Astrocyte of the cerebellum (primary cell): ENCODE measurements around the gene PPARD.

Experiments
- DNase-seq: peaks from one replicate; pipeline ENCODE4 v3.0.0-alpha.2; 2011; ENCODE audit warnings: low read depth
- H3K4me3 ChIP-seq: 2 replicates; pipeline ENCODE4 v1.5.1; 2011; ENCODE audit warnings: mild to moderate bottlenecking, low read depth, low read length, moderate library complexity
- in situ Hi-C: cut with HindIII; loops from 2 replicates; pipeline ENCODE4 v1.10.0; 2017; ENCODE audit warnings: low sequenced_read_pairs
- TF ChIP-seq, protein P1 (sequence below): IDR thresholded peaks from 2 replicates; pipeline ENCODE4 v1.5.1; 2012; ENCODE audit warnings: low read length, low read depth, moderate library complexity, mild to moderate bottlenecking; ENCODE audit errors: missing control alignments

PPARD gene

DNA sequence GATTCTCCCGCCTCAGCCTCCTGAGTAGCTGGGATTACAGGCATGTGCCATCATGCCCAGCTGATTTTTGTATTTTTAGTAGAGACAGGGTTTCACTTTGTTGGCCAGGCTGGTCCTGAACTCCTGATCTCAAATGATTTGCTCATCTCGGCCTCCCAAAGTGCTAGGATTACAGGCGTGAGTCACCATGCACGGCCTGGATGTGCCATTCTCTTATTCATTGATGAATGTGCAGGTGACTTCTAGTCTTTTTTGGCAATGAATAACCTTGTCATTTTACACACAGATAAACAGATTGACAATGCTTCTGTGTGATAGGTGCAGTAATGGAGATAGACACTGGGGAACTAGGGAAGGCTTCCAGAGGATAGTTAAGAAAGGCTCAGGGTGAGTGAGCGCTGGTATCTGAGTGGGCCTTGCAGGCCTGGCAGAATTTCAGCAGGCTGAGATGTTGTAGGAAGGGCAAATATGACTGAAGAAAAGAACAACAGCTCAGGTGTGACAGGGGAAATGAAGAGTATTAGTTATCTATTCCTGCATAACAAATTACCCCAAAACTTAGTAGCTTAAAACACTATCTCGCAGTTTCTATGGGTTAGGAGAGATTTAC is 23.3 kb downstream of the PPARD start:
- no peak for DNase-seq
- in situ Hi-C loops = no loop called here
- TF ChIP-seq, protein P1, sequence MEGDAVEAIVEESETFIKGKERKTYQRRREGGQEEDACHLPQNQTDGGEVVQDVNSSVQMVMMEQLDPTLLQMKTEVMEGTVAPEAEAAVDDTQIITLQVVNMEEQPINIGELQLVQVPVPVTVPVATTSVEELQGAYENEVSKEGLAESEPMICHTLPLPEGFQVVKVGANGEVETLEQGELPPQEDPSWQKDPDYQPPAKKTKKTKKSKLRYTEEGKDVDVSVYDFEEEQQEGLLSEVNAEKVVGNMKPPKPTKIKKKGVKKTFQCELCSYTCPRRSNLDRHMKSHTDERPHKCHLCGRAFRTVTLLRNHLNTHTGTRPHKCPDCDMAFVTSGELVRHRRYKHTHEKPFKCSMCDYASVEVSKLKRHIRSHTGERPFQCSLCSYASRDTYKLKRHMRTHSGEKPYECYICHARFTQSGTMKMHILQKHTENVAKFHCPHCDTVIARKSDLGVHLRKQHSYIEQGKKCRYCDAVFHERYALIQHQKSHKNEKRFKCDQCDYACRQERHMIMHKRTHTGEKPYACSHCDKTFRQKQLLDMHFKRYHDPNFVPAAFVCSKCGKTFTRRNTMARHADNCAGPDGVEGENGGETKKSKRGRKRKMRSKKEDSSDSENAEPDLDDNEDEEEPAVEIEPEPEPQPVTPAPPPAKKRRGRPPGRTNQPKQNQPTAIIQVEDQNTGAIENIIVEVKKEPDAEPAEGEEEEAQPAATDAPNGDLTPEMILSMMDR = no peak
- H3K4me3 ChIP-seq = no peak overlapping the region

DNA sequence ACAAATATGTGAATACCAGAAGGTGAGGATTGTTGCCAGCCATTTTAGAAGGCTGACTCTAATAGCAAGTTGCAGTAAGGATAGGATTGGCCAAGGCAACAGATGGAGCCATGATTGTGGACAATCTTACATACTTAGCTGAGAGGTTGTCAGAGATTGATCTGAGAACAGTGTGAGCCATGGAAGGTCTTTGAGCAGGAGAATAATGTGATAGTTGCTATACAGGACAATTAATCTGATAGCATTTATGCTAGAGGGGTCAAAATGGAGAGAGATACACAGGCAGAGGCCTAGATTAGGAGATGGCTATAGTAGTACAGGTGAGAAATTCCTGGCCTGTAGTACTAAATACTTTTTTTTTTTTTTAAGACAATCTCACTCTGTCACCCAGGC is 23.8 kb downstream of the PPARD start:
- TF ChIP-seq, protein P1 = no peak
- no peak for DNase-seq
- in situ Hi-C loops = no loop called here
- no peak overlapping the region for H3K4me3 ChIP-seq

DNA sequence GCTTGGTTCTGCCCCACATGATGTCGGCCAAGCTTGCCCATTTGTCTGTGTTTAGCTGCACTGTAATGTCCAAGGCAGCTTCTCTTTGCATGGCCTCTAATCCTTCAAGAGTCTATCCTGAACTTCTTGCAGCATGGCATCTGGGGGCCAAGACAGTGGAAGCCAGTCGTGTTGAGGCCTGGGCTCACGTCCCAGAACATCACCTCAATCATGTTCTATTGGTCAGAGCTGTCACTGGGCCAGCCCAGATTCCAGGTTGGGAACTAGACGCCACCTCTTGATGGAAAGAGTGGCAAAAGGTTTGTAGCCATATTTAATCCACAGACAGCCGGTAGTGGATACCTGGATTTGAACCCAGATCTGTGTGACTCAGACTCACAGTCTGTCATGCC is 25.3 kb downstream of the PPARD start:
- no peak overlapping the region for H3K4me3 ChIP-seq
- in situ Hi-C loops = no loop called here
- no peak for DNase-seq
- TF ChIP-seq, protein P1 = no peak

- TF ChIP-seq, protein P1 = no peak
- peak; percentile 82 for DNase-seq
- in situ Hi-C loops = no loop called here
- no peak overlapping the region for H3K4me3 ChIP-seq
These were observed 25.9 kb downstream of the PPARD start for GRCh38 chr6:35368038-35368887.

GRCh38 chr6:35370124-35370741 is 27.9 kb downstream of the PPARD start:
- peak; percentile 63 for DNase-seq
- no peak overlapping the region for H3K4me3 ChIP-seq
- in situ Hi-C loops = no loop called here
- TF ChIP-seq, protein P1 = no peak

GRCh38 chr6:35370785-35371493 is 28.6 kb downstream of the PPARD start:
- in situ Hi-C loops = no loop called here
- TF ChIP-seq, protein P1 = no peak
- no peak for DNase-seq
- H3K4me3 ChIP-seq = no peak overlapping the region
